Right kidney (tissue), 9 donors: ENCODE results near the gene QARS1.

Source experiments
- DNase-seq: peaks from one replicate; pipeline ENCODE4 v3.0.0-alpha.2; 2016
- long read RNA-seq, 8 donors: transcript quantifications; one replicate each; lab custom pipeline, GENCODE V29; 2026

Gene QARS1
- long read RNA-seq, donor 1, transcript QARS-201 (24 exons, 2,827 nt) = major isoform, 41 of 105 reads
- long read RNA-seq, donor 1, transcript QARS-223 (4 exons, 679 nt) = minor isoform, 11 of 105 reads
- long read RNA-seq, donor 1, transcript QARS-218 (2 exons, 600 nt) = minor isoform, 5 of 105 reads
- long read RNA-seq, donor 1, partial matches to known transcripts = 35 of 105 reads
- long read RNA-seq, donor 1, other reads (novel, unspliced or antisense) = 5 of 105 reads
- long read RNA-seq, donor 2, transcript QARS-223 (4 exons, 679 nt) = minor isoform, 5 of 38 reads
- long read RNA-seq, donor 2, transcript QARS-201 (24 exons, 2,827 nt) = major isoform, 15 of 38 reads
- long read RNA-seq, donor 2, partial matches to known transcripts = 15 of 38 reads
- long read RNA-seq, donor 2, other reads (novel, unspliced or antisense) = 0 of 38 reads
- long read RNA-seq, donor 3, transcript QARS-201 (24 exons, 2,827 nt) = major isoform, 14 of 22 reads
- long read RNA-seq, donor 3, partial matches to known transcripts = 0 of 22 reads
- long read RNA-seq, donor 3, other reads (novel, unspliced or antisense) = 0 of 22 reads
- long read RNA-seq, donor 4, transcript QARS-223 (4 exons, 679 nt) = minor isoform, 11 of 63 reads
- long read RNA-seq, donor 4, transcript QARS-201 (24 exons, 2,827 nt) = major isoform, 22 of 63 reads
- long read RNA-seq, donor 4, transcript QARS-209 (23 exons, 2,362 nt) = minor isoform, 5 of 63 reads
- long read RNA-seq, donor 4, partial matches to known transcripts = 19 of 63 reads
- long read RNA-seq, donor 4, other reads (novel, unspliced or antisense) = 0 of 63 reads
- long read RNA-seq, donor 5, transcript QARS-218 (2 exons, 600 nt) = minor isoform, 5 of 71 reads
- long read RNA-seq, donor 5, transcript QARS-223 (4 exons, 679 nt) = minor isoform, 5 of 71 reads
- long read RNA-seq, donor 5, transcript QARS-201 (24 exons, 2,827 nt) = major isoform, 31 of 71 reads
- long read RNA-seq, donor 5, partial matches to known transcripts = 25 of 71 reads
- long read RNA-seq, donor 5, other reads (novel, unspliced or antisense) = 0 of 71 reads
- long read RNA-seq, donor 6, transcript QARS-223 (4 exons, 679 nt) = minor isoform, 14 of 88 reads
- long read RNA-seq, donor 6, transcript QARS-201 (24 exons, 2,827 nt) = major isoform, 21 of 88 reads
- long read RNA-seq, donor 6, partial matches to known transcripts = 43 of 88 reads
- long read RNA-seq, donor 6, other reads (novel, unspliced or antisense) = 0 of 88 reads
- long read RNA-seq, donor 7, transcript QARS-201 (24 exons, 2,827 nt) = major isoform, 29 of 146 reads
- long read RNA-seq, donor 7, transcript QARS-223 (4 exons, 679 nt) = minor isoform, 15 of 146 reads
- long read RNA-seq, donor 7, transcript QARS-209 (23 exons, 2,362 nt) = minor isoform, 11 of 146 reads
- long read RNA-seq, donor 7, partial matches to known transcripts = 85 of 146 reads
- long read RNA-seq, donor 7, other reads (novel, unspliced or antisense) = 0 of 146 reads
- long read RNA-seq, donor 8, transcript QARS-201 (24 exons, 2,827 nt) = major isoform, 30 of 78 reads
- long read RNA-seq, donor 8, partial matches to known transcripts = 34 of 78 reads
- long read RNA-seq, donor 8, other reads (novel, unspliced or antisense) = 6 of 78 reads

- DNase-seq = peak; percentile 80
These were observed at the start of gene QARS1 for GRCh38 chr3:49104427-49105291. Gene QARS1 (minus strand): TSS chr3:49104757. CDS start chr3:49104733, 24 bp downstream.

GRCh38 chr3:49153349-49153912, 48.9 kb upstream of the QARS1 start:
- DNase-seq = no peak

- no peak for DNase-seq
These were observed 47.1 kb upstream of the QARS1 start for GRCh38 chr3:49151610-49152009.

- DNase-seq = no peak
These were observed 43.6 kb upstream of the QARS1 start for GRCh38 chr3:49148159-49148558.

- no peak for DNase-seq
These were observed 35.5 kb upstream of the QARS1 start for GRCh38 chr3:49140080-49140479.

GRCh38 chr3:49135499-49135898, 30.9 kb upstream of the QARS1 start:
- no peak for DNase-seq

GRCh38 chr3:49134471-49135265, 30.1 kb upstream of the QARS1 start:
- DNase-seq = no peak

GRCh38 chr3:49133226-49133951, 28.8 kb upstream of the QARS1 start:
- peak; percentile 84 for DNase-seq

GRCh38 chr3:49132437-49133225, 28.1 kb upstream of the QARS1 start, which contains the start of gene LAMB2:
Gene LAMB2 (minus strand): TSS chr3:49133050. CDS start chr3:49132867, 183 bp downstream.
- DNase-seq = peak; percentile 87

- no peak for DNase-seq
These were observed 27.5 kb upstream of the QARS1 start for GRCh38 chr3:49132073-49132436.

- no peak for DNase-seq
These were observed 27.0 kb upstream of the QARS1 start for GRCh38 chr3:49131576-49131975.

GRCh38 chr3:49131040-49131439, 26.5 kb upstream of the QARS1 start:
- DNase-seq = no peak

GRCh38 chr3:49124991-49125670, 20.6 kb upstream of the QARS1 start:
- no peak for DNase-seq

GRCh38 chr3:49124203-49124602, 19.6 kb upstream of the QARS1 start:
- no peak for DNase-seq

GRCh38 chr3:49123687-49124086, 19.1 kb upstream of the QARS1 start:
- no peak for DNase-seq

GRCh38 chr3:49122886-49123545, 18.5 kb upstream of the QARS1 start:
- no peak for DNase-seq

GRCh38 chr3:49122451-49122850, 17.9 kb upstream of the QARS1 start:
- DNase-seq = no peak
